MCF 10A (cell line): ENCODE results near the gene NAP1L4. TPM values are rescaled to one million over a fixed set of nuclear protein-coding genes. Genes with fewer than 3 reads are reported as not detected.

Experiments
- BruUV-seq: library from RNA; stranded (reverse); fragments of 400-500 nt; replicated peaks from 2 replicates; lab custom pipeline; 2021; lab: Mats Ljungman, UMichigan
- CTCF ChIA-PET: fragments of 300-600 bp; sonication (Branson Sonifier 250); formaldehyde crosslinking; extraction: SDS; loops from one replicate; lab custom pipeline; 2021; ENCODE audit warnings: antibody characterized with exemption, inconsistent platforms; lab: Yijun Ruan, JAX
- POLR2A ChIA-PET: fragments of 300-600, 350-650 bp; sonication (Branson Sonifier 250); formaldehyde crosslinking; extraction: SDS; loops from one replicate; lab custom pipeline; 2020; ENCODE audit warnings: antibody characterized with exemption, inconsistent platforms; lab: Yijun Ruan, JAX
- DNase-seq: peaks from one replicate; pipeline ENCODE4 v3.0.0-alpha.2; 2018; ENCODE audit not compliant: unreplicated experiment
- H3K27ac Mint-ChIP-seq: one replicate; pipeline ENCODE4 v1.8.0; 2022; ENCODE audit warnings: mild to moderate bottlenecking, low read depth, mixed read lengths; ENCODE audit not compliant: unreplicated experiment
- H3K27me3 Mint-ChIP-seq: one replicate; pipeline ENCODE4 v1.8.0; 2022; ENCODE audit warnings: mixed read lengths; ENCODE audit not compliant: insufficient read depth, unreplicated experiment
- H3K36me3 Mint-ChIP-seq: one replicate; pipeline ENCODE4 v1.8.0; 2022; ENCODE audit warnings: mild to moderate bottlenecking, moderate library complexity, mixed read lengths; ENCODE audit not compliant: insufficient read depth, unreplicated experiment
- H3K4me1 Mint-ChIP-seq: one replicate; pipeline ENCODE4 v1.8.0; 2022; ENCODE audit warnings: mixed read lengths; ENCODE audit not compliant: insufficient read depth, unreplicated experiment
- H3K4me3 Mint-ChIP-seq: one replicate; pipeline ENCODE4 v1.8.0; 2022; ENCODE audit warnings: mild to moderate bottlenecking, moderate library complexity, mixed read lengths; ENCODE audit not compliant: unreplicated experiment
- H3K9me3 Mint-ChIP-seq: one replicate; pipeline ENCODE4 v1.8.0; 2022; ENCODE audit warnings: mixed read lengths; ENCODE audit not compliant: unreplicated experiment
- intact Hi-C: fragments of 100-400 bp; cut with micrococcal nuclease; formaldehyde crosslinking; loops from 2 replicates; pipeline ENCODE4 v1.14.1; 2022
- total RNA-seq: library from RNA; stranded (reverse); gene quantifications from 2 replicates; pipeline ENCODE4 v1.2.3, GENCODE V29; 2022
- TF ChIP-seq, protein P1 (sequence below): fragments of 200-600 bp; IDR thresholded peaks from one replicate; pipeline ENCODE4 v1.8.0; 2022; ENCODE audit warnings: antibody characterized with exemption, mild to moderate bottlenecking; ENCODE audit not compliant: unreplicated experiment

NAP1L4 gene
- total RNA-seq, 1 experiment from 2014 or later, result 103 TPM

DNA sequence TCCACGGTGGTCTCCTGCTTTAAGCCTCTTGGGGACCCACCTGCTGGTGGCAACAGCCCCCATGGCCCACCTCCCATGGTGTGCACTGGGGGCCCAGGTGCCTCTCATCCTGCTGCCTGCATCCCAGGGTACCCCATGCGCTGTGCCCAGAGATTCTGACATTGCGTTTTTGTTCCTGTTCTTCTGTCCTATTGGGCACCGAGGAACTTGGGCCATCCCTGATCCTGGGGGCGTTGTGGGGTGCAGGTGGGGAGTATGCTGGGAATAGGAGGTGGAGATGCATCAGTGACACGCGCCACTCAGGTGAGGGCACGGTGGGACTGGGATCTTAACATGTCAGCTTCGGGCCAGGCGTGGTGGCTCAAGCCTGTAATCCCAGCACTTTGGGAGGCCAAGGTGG lies 12.4 kb upstream of the NAP1L4 start:
- BruUV-seq, result no TSS peak
- TF ChIP-seq, protein P1, sequence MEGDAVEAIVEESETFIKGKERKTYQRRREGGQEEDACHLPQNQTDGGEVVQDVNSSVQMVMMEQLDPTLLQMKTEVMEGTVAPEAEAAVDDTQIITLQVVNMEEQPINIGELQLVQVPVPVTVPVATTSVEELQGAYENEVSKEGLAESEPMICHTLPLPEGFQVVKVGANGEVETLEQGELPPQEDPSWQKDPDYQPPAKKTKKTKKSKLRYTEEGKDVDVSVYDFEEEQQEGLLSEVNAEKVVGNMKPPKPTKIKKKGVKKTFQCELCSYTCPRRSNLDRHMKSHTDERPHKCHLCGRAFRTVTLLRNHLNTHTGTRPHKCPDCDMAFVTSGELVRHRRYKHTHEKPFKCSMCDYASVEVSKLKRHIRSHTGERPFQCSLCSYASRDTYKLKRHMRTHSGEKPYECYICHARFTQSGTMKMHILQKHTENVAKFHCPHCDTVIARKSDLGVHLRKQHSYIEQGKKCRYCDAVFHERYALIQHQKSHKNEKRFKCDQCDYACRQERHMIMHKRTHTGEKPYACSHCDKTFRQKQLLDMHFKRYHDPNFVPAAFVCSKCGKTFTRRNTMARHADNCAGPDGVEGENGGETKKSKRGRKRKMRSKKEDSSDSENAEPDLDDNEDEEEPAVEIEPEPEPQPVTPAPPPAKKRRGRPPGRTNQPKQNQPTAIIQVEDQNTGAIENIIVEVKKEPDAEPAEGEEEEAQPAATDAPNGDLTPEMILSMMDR, result no peak
- intact Hi-C loops, result no loop called here
- Mint-ChIP-seq H3K4me3 (no peak overlapping the region), H3K4me1 (peaks cover 42% of the 10 kb centered on the region), H3K9me3 (no peaks in the 10 kb centered on the region), H3K27ac (peak overlapping the region; percentile 22), H3K27me3 (no peaks in the 10 kb centered on the region), H3K36me3 (peaks cover 71% of the 10 kb centered on the region)
- ChIA-PET POLR2A (interaction anchor here (0.7 to 8.7 kb wide), 7 partner anchors 9 to 464 kb away, joined by 3 to 161 read pairs (median 4); partner anchors contain the start of gene NAP1L4), CTCF (interaction anchor here (0.9 to 1.8 kb wide), 7 partner anchors 8 to 87 kb away, joined by 3 to 9 read pairs (median 5); no protein-coding TSS in a partner anchor)
- DNase-seq, result no peak

DNA sequence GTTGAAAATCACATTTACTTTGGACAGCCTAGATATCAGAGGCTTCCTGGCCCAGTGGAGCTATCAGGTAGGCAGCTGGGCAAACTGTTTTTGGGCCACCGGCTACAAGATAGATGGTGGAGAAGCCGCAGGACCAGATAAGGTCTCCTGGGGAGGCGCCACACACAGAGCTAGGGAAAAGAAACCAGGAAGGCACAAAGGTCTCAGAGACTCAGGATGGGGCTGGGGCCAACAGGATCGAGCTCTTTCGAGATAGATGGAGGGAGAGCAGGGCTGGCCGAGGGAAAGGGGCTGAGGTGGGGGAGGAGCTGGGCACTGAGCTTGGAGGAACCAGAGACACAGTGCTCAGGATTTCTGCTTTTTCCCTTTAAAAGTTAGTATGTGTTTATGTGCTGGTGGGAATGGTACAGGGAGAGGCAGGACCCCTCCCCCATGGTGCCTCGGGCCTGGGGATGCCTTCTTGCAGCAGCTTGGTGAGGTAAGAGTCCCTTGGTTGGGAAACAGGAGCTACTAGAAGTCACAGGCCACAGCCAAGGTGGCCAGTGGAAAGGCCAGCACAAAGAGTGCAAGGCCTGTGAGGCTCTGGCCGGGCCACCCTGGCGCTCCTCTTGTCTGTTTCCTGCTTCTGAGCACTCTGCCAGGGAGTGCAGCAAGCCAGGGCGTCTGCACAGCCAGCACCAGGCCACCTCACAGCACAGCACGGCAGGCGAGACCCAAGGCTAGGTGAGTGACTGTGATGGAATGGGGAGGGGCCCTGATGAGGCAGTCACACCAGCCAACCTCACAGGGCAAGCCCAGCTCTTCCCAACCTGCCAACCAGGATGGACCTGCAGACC lies 11.5 kb upstream of the NAP1L4 start:
- ChIA-PET POLR2A (interaction anchor here (0.5 to 8.7 kb wide), 9 partner anchors 8 to 463 kb away, joined by 3 to 161 read pairs (median 4); partner anchors contain the start of gene NAP1L4), CTCF (interaction anchor here (0.5 to 1.8 kb wide), 13 partner anchors 9 to 88 kb away, joined by 3 to 9 read pairs (median 3); no protein-coding TSS in a partner anchor)
- intact Hi-C loops, result no loop called here
- BruUV-seq, result no TSS peak
- H3K9me3 Mint-ChIP-seq, result no peaks in the 10 kb centered on the region
- peaks cover 42% of the 10 kb centered on the region for H3K4me1 Mint-ChIP-seq
- H3K4me3 Mint-ChIP-seq, result peak overlapping the region; percentile 29
- peak; percentile 51 for DNase-seq
- H3K27ac Mint-ChIP-seq, result peak overlapping the region; percentile 46
- peaks cover 64% of the 10 kb centered on the region for H3K36me3 Mint-ChIP-seq
- no peaks in the 10 kb centered on the region for H3K27me3 Mint-ChIP-seq
- TF ChIP-seq, protein P1, result no peak

DNA sequence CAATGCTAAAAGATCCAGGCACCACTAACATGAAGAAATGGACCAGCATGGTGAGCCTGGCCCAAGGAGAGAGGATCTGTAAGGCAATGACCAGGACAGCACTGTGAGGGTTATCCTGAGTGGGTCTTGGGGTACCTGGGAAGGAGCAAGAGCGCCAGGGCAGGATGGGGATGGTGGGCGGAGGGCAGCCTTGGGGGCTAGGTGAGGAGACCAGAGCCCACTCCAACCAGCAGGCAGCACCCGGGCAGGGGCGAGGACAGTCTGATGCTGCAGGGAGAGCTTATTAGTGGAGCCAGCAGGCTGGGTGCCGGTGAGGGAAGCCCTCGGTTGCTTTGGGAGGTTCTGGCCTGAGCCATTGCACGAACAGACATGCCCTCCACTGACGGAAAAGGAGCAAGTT lies 10.7 kb upstream of the NAP1L4 start:
- POLR2A ChIA-PET, result interaction anchor here (1.1 to 8.7 kb wide), 4 partner anchors 7 to 27 kb away, joined by 3 to 161 read pairs (median 26); partner anchors contain the start of gene NAP1L4
- intact Hi-C loops, result no loop called here

More for the DNA sequence above, 10.7 kb upstream of the NAP1L4 start:
- CTCF ChIA-PET, result interaction anchor here (0.7 to 1.8 kb wide), 7 partner anchors 8 to 46 kb away, joined by 3 to 9 read pairs (median 5); no protein-coding TSS in a partner anchor
- peak overlapping the region; percentile 63 for H3K27ac Mint-ChIP-seq
- H3K27me3 Mint-ChIP-seq, result no peaks in the 10 kb centered on the region
- TF ChIP-seq, protein P1, result no peak
- H3K9me3 Mint-ChIP-seq, result no peaks in the 10 kb centered on the region
- peaks cover 57% of the 10 kb centered on the region for H3K36me3 Mint-ChIP-seq
- no TSS peak for BruUV-seq
- H3K4me3 Mint-ChIP-seq, result no peak overlapping the region
- no peak for DNase-seq
- H3K4me1 Mint-ChIP-seq, result peaks cover 42% of the 10 kb centered on the region
